ENCODE data around the gene SLC4A5.

The SLC4A5 gene

DNA sequence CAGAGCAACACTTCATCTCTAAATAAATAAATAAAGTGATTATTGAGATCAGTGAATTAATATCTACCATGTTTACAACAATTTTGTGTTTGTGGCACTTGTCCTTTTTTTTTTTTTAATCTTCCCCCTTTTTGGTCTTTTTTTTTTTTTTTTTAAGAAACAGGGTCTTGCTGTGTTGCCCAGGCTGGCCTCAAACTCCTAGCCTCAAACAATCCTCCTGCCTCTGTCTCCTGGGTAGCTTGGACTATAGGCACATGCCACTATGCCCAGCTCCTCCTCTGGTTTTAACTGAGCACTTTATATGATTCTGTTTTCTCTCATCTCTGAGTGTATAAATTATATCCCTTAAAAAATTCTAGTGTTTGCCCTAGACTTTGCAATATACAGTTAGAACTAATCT, 30.3 kb downstream of the SLC4A5 start:
- no peak for DNase-seq (ENCODE audit: low read depth)

DNA sequence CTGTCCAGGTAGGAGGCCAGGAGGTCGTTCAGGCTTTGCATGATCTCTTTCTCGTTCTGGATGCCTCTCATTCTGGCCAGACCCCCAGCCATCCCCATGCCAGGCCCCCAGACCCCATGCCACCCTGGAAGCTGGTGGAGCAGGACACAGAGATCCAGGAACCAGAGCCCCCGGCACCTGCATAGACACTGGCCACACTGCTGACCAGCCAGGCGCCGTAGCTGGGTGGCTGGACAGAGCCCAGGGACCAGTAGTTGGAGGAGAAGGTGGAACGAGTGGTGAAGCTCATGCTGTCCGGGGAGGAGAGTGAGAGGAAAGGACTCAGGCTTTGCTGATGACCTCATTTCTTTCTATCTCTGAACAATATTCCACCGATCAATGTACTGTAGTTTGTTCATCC, 35.5 kb downstream of the SLC4A5 start:
- DNase-seq (ENCODE audit: low read depth) = no peak

DNA sequence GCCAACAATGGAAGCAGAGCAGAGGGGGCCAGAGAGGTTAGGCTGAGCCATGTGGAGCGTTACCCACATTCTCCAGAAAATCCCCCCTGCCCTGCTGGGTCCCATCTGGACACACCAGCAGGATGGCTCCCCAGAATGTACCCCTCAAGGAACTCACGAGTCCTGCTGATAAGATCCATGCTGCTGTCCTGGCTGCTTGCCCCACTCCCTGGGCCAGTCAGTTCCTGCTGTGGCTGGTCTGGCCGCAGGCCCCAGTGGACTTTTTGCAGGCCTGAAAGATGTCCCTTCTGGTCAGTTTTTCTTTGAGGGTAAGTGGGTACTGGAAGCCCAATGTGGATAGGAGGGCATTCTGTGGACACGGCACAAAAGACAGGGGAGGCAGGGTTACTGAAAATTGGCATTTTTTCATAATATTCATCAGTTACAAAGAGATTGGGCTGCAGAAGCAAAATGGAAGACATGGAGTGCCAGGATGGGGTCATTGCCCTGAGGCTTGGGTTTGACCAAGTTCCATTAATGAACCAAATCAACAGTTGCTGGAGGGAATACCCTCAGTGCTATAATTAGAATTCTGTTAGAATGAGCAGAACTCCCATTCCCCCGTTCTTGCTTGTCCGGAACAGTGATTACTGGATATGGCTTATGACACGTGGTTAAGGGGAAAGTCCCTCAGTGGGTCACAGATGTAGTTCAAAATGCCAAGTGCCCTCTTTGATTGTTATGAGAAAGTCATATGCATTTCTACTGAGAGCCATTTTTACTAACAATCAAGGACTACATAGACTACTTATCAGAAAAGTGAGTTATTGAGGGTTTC, 38.7 kb downstream of the SLC4A5 start:
- no peak for DNase-seq (ENCODE audit: low read depth)

- no peak for DNase-seq (ENCODE audit: low read depth)
Measured at GRCh38 chr2:74302865-74303264, 40.4 kb downstream of the SLC4A5 start.

DNA sequence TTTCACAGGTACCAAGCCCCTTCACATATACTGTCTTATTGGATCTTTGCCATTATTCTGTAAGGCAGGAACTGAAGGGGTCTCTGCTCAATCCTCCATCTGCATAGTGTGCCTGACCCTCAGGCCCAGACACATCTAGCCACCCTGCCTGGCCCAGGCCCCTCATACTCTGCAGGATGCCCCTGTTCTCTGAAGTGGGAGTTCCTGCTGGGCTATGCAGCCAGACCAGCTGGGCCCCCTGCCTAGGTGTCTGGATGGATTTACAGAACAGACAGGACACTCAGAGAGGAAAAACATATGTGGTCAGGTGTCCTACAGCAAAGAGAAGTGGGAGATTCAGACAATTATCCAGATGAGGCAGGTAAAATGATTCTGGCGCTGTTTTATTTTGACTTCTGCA, 42.0 kb downstream of the SLC4A5 start:
- no peak for DNase-seq (ENCODE audit: low read depth)

GRCh38 chr2:74300506-74300905, 42.7 kb downstream of the SLC4A5 start:
- DNase-seq (ENCODE audit: low read depth) = no peak

DNA sequence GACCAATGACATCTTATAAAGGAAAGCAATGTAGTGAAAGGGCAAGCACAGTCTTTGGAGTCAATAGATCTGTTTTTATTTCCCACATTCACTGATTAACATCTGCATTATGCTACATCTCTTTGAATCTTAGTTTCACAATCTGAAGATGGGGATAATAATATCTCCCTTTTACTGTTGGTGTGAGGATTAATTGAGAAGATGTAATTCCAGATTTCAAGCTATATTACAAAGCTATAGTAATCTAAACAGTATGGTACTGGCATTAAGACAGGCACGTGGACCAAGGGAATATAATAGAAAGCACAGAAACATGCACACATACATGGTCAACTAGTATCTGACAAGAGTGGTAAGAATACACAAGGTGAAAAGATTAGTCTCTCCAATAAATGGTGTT, 45.3 kb downstream of the SLC4A5 start:
- no peak for DNase-seq (ENCODE audit: low read depth)

DNA sequence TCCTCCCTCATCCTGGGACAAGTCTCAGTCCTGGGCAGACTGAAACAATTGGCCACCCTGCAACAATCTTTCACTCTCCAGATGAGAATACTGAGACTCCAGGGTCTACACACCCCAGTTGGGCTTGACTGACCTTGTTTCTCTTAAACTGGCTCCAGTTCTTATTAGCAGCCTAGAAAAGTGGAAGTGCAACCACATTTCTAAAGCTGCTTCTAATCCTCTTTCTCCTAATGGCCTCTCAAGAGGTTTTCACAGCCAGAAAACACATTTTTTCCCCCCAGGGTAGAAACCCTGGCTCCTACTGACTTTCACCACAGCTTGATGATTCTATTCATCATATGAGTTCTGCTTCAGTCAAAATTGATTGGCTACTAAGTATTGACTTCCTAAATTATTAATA, 45.8 kb downstream of the SLC4A5 start:
- no peak for DNase-seq (ENCODE audit: low read depth)

DNA sequence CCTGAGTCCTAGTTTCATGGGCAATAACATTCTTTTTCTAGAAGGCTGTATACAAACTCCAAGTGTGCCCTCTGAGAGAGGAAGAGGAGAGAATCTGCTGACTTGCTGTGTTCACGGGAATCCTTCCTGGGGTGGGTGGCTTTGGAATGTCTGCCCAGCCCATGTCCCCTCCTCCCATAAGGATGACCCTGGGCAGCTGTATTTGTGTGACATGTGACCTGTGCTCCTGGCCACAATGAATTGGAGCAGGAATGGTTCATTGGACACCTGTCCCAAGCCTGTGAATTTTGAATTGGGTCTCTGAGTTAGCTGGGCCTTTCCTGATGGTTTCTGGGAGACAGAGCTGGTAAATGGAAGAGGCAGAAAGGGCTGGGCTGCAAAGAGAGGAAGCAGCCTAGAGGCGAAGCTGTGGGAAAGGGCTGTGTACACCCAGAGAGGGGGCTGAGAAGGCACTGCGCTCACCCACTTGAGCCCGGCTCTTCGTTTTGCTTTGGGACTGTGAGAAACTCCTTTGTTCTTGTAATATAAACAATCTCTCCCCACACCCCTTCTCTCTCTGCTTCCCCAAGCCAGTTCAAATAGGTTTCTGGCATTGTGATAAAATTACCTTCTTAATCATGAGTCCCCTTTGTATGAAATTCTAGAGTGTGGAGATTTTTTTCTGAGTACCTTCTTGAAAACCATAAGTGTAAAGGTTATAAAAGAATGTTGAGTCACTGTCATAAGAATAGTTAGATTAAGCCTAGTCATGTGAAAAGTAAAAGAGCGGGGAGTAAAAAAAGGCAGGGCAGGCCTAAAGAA, 49.8 kb downstream of the SLC4A5 start:
- no peak for DNase-seq (ENCODE audit: low read depth)

GRCh38 chr2:74292751-74293150, 50.5 kb downstream of the SLC4A5 start:
- no peak for DNase-seq (ENCODE audit: low read depth)

DNA sequence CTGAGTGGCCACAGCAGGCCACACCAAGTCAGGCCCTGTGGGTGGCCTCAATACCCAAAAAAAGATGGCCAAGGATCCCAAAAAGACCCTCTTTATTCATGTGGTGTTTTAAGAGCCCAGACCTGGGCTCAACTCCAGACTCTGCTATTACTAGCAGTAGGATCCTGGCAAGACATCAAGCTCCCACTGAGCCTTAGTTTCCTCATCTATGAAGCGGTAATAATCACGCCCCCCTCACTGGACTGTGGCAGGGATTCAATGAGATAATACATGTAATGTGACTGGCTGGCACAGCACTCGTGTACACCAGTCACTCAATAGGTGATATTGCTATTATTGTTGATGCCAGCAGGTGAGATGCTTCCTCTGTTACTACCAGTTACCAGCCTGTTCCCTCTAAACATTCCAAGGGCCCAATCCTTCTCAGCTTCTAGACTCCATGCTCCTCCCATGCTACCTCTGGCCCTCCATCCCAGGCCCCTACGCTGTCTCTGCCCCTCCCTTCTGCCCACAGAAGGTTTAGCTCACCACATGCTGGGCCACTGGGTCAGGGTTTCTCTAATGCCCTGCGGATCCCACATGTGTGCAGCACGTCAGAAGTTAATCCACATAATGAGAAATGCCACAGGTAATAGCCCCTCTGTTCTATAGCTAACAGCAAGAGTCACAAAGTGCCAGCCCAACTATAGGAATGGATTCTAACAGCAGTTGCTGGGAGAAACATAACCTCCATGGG, 51.2 kb downstream of the SLC4A5 start:
- DNase-seq (ENCODE audit: low read depth) = no peak

DNA sequence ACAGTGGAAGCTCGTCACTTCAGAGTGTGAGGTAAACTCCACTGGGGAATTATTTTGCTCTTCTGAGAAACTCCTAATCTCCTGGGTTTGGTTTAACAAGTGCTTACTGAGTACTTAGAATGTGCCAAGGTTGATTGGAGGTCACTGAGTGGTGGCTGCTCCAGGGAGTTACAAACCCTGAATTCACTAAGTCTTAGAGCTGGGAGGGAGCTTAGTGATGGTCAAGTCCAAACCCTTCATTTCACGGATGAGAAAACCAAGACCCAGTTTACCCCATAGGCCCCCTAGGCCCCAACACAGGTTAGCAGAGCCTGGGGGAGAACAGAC, 52.0 kb downstream of the SLC4A5 start:
- no peak for DNase-seq (ENCODE audit: low read depth)

DNA sequence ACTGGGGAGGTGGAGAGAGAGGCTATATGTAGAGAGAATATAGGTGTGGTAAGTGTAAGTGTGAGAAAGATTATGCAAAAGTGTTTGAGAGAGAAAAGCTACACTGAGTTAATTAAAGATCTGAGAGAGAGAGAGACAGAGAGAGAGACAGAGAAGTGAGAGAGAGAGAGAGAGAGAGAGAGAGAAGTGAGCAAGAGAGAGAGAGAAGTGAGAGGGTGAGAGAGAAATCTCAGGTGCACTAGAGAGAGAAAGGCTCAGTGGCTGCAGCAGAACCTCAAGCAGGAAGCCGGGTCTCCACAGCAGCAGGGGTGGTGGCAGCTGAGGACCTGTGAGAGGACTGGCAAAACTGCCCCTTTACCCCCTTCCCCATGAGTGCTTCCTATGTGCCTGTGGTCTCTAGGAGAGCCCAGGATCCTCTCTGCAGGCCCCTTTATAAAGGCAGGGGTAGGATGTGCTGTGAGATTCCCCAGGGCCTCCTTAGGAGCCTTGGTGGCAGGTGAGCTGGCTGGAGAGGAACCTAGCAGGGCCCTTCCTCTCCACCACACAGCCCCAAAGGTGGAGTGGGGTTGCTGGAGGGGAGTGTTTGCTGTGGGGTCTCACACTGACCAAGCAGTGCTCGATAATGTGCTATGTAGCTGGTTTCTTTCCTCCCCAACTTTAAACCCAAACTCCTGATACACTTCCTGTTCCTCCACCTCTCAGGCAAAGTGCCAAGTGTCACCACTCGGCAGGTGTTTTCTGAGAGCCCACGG, 52.6 kb downstream of the SLC4A5 start:
- no peak for DNase-seq (ENCODE audit: low read depth)

- no peak for DNase-seq (ENCODE audit: low read depth)
Measured at GRCh38 chr2:74290066-74290465, 53.1 kb downstream of the SLC4A5 start.

GRCh38 chr2:74286725-74287124, 56.5 kb downstream of the SLC4A5 start:
- no peak for DNase-seq (ENCODE audit: low read depth)

DNA sequence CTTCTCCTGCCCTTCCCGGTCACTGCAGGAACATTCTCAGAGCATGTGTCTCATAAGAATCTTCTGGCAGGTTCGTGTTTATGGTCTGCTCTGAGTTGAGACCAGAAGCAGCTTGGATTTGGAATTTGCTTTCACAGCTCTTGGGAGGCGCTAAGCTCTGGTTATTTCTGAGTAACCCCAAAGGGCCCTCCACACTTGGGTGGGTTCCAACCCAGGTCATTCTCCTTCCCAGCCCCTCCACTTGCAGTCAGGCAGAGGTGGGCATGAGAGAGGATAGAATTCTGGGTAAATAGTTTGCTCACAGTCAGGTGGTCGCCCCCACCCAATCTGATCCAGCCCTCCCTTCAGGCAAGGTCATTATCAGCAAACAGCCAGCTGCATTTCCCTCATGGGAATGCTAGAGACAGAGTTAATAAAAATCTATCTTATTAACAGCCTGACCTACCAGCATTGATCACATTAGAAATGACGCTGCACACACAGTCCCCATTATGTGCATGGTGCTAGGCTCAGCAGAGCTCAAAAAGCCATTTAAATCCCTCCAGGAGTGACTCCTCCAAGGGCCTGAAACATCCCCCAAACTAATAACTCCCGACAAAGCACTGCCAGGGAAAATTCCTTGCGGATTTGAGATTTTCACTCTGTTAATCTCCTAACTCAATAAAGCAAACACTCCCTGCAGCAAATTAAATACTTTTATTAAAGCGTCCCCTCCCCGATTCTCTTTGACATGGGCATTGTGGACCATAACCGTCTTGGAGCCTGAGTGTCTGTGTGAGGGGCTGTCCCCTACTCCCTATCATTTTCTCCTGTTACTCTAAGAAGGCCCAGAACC, 61.9 kb downstream of the SLC4A5 start:
- DNase-seq (ENCODE audit: low read depth) = no peak

DNA sequence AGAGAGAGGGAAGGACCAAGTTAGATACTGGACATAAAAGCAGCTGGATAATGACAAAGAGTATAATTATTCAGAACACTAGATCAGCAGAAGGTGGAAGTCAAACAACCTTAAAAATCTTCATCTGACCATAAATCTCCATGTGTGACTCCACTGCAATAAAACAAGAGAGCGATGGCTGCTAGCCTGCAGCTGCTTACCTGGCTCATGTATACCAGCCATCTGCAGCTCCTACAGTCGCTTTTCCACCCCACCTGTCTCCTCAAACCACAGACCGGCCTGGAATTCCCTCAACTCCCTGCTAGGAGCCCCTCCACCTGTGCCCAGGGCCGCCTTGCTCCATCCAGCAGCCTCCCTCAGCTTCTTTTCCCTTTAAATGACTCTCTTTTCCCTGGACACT, 64.5 kb downstream of the SLC4A5 start:
- DNase-seq (ENCODE audit: low read depth) = no peak

DNA sequence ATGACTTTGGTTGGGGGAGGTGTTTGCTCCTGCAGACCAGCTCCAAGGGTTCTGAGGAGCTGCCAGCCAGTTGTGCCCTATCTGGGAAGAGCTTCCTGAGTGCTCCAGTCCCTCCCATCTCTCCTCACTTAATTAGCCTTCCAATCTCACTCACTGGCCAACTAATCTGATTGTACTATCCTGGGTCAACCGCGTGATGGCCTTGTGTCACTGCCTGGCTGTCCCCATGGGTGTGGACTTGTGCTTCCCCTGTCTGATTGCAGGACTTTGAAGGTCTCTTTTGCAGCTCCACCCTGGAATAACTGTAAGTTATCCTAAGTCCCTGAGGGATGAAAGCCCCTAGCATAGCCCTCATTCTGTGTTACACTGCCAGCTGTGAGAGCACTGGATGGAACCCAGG, 65.0 kb downstream of the SLC4A5 start:
- DNase-seq (ENCODE audit: low read depth) = no peak

DNA sequence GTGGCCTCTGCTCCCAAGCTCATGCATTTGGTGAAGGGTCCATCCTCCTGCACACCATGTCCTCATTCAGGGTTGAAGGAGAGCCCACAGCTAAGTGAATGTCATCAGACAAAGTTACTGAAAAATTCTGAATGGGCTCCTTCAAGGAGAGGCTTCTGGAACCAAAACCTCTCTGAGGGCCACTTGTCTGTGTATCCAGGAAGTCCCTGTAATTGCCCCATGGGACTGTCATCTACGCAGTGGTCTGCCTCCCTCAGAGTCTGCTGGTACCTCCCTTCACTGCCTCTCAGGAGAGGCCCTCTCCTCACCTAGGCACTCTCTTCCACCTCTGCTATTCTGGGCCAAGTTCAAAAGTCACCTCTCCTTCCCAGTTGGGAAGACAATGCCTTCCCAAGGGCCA, 68.0 kb downstream of the SLC4A5 start:
- DNase-seq (ENCODE audit: low read depth) = no peak

- no peak for DNase-seq (ENCODE audit: low read depth)
Measured at GRCh38 chr2:74269667-74270066, 73.5 kb downstream of the SLC4A5 start.

DNA sequence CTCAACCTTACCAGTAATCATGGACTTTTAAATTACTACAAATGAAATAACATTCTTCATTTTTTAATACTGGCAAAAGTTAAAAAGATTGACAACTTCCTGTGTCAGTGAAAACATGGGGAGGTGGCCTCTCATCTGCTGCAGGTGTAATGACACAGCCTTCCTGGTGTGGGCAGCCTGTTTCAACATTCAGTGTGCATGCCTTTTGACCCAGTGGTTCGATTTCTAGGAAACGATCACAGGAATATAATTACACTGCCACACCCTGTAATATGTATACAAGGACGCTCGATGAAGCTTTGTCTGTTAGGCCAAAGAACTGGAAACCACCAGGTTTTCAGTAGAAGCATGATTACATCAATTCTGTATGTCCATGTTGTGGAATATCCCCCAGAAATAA, 76.1 kb downstream of the SLC4A5 start:
- no peak for DNase-seq (ENCODE audit: low read depth)
